Measurements from ENCODE around the gene CELF2.

The CELF2 gene

GRCh38 chr10:11087372-11087771, 69.7 kb downstream of the CELF2 start:
- Histone ChIP-seq H3K4me2 (ENCODE audit: low read depth, low read length, poor library complexity, severe bottlenecking) (no peak overlapping the region), H3K79me2 (ENCODE audit: insufficient read depth, low read length) (no peaks in the 10 kb centered on the region), H3K9ac (ENCODE audit: low read length) (no peak overlapping the region), H3K36me3 (ENCODE audit: low read length) (no peaks in the 10 kb centered on the region), H4K20me1 (ENCODE audit: low read depth, low read length) (no peaks in the 10 kb centered on the region), H3K27ac (ENCODE audit: low read depth, low read length) (no peak overlapping the region), H3K27me3 (ENCODE audit: low read length) (no peaks in the 10 kb centered on the region), H3K9me2 (replicated peaks; ENCODE audit: insufficient read depth, low read length) (no peaks in the 10 kb centered on the region), H2AFZ (ENCODE audit: low read depth, low read length, severe bottlenecking) (no peak overlapping the region), H3K4me3 (ENCODE audit: insufficient read depth, low read length, poor library complexity, severe bottlenecking) (no peak overlapping the region), H3F3A (ENCODE audit: insufficient read depth) (no peaks in the 10 kb centered on the region), H3K9me3 (ENCODE audit: insufficient read depth, low read length) (no peaks in the 10 kb centered on the region)
- TF ChIP-seq CTCF (IDR thresholded peaks at IDR 0.05; ENCODE audit: insufficient read depth, low read length, poor library complexity, severe bottlenecking) (no peak), EZH2phosphoT487 (conservative IDR thresholded peaks at IDR 0.05; ENCODE audit: low read length) (no peak)

GRCh38 chr10:11088709-11089108, 71.0 kb downstream of the CELF2 start:
- H3K4me2 ChIP-seq (ENCODE audit: low read depth, low read length, poor library complexity, severe bottlenecking): no peak overlapping the region
- no peaks in the 10 kb centered on the region for H3K27me3 ChIP-seq (ENCODE audit: low read length)
- H4K20me1 ChIP-seq (ENCODE audit: low read depth, low read length): no peaks in the 10 kb centered on the region
- no peak overlapping the region for H3K4me3 ChIP-seq (ENCODE audit: insufficient read depth, low read length, poor library complexity, severe bottlenecking)
- no peaks in the 10 kb centered on the region for H3K36me3 ChIP-seq (ENCODE audit: low read length)
- H3K79me2 ChIP-seq (ENCODE audit: insufficient read depth, low read length): no peaks in the 10 kb centered on the region
- H3K9ac ChIP-seq (ENCODE audit: low read length): no peak overlapping the region
- no peaks in the 10 kb centered on the region for H3F3A ChIP-seq (ENCODE audit: insufficient read depth)
- no peak overlapping the region for H2AFZ ChIP-seq (ENCODE audit: low read depth, low read length, severe bottlenecking)
- H3K27ac ChIP-seq (ENCODE audit: low read depth, low read length): no peak overlapping the region
- no peaks in the 10 kb centered on the region for H3K9me2 ChIP-seq (replicated peaks; ENCODE audit: insufficient read depth, low read length)
- TF ChIP-seq CTCF (IDR thresholded peaks at IDR 0.05; ENCODE audit: insufficient read depth, low read length, poor library complexity, severe bottlenecking): no peak
- H3K9me3 ChIP-seq (ENCODE audit: insufficient read depth, low read length): no peaks in the 10 kb centered on the region

GRCh38 chr10:11089272-11089671, 71.6 kb downstream of the CELF2 start:
- Histone ChIP-seq H3K4me2 (ENCODE audit: low read depth, low read length, poor library complexity, severe bottlenecking) (no peak overlapping the region), H4K20me1 (ENCODE audit: low read depth, low read length) (no peaks in the 10 kb centered on the region), H3F3A (ENCODE audit: insufficient read depth) (no peaks in the 10 kb centered on the region), H3K9ac (ENCODE audit: low read length) (no peak overlapping the region), H3K9me2 (replicated peaks; ENCODE audit: insufficient read depth, low read length) (no peaks in the 10 kb centered on the region), H3K4me3 (ENCODE audit: insufficient read depth, low read length, poor library complexity, severe bottlenecking) (no peak overlapping the region), H3K27me3 (ENCODE audit: low read length) (no peaks in the 10 kb centered on the region), H3K27ac (ENCODE audit: low read depth, low read length) (no peak overlapping the region), H3K79me2 (ENCODE audit: insufficient read depth, low read length) (no peaks in the 10 kb centered on the region), H3K9me3 (ENCODE audit: insufficient read depth, low read length) (no peaks in the 10 kb centered on the region), H2AFZ (ENCODE audit: low read depth, low read length, severe bottlenecking) (no peak overlapping the region), H3K36me3 (ENCODE audit: low read length) (no peaks in the 10 kb centered on the region)
- TF ChIP-seq EZH2phosphoT487 (conservative IDR thresholded peaks at IDR 0.05; ENCODE audit: low read length): no peak
- no peak for TF ChIP-seq CTCF (IDR thresholded peaks at IDR 0.05; ENCODE audit: insufficient read depth, low read length, poor library complexity, severe bottlenecking)

Data from SU-DHL-6 (cell line).